GM19035 (cell line): ENCODE measurements around the gene GREB1.

Source experiments
- ATAC-seq: cut with Tn5 transposase; IDR thresholded peaks from one replicate; pipeline ENCODE4 v1.9.1; 2021; ENCODE audit not compliant: unreplicated experiment

Gene GREB1

DNA sequence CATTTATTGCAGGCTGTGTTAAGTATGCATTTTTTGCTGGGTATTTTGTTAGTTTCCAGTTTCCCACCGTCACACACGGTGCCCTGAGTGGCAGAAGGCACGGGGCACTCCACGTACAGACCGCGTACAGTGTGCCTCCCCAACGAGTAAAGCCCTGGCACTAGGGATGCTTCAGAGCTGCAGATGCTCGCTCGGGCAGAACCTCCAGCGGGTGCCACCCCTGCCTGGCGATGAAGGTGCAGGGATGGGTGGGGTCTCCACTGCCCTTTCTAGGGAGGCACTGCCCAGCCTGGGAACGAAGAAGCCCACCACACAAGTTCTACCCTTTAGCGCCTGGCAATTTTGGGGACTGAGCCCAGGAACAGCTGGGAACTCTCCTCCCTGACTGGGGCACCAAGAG, 4.1 kb downstream of the GREB1 start:
- no peak for ATAC-seq

DNA sequence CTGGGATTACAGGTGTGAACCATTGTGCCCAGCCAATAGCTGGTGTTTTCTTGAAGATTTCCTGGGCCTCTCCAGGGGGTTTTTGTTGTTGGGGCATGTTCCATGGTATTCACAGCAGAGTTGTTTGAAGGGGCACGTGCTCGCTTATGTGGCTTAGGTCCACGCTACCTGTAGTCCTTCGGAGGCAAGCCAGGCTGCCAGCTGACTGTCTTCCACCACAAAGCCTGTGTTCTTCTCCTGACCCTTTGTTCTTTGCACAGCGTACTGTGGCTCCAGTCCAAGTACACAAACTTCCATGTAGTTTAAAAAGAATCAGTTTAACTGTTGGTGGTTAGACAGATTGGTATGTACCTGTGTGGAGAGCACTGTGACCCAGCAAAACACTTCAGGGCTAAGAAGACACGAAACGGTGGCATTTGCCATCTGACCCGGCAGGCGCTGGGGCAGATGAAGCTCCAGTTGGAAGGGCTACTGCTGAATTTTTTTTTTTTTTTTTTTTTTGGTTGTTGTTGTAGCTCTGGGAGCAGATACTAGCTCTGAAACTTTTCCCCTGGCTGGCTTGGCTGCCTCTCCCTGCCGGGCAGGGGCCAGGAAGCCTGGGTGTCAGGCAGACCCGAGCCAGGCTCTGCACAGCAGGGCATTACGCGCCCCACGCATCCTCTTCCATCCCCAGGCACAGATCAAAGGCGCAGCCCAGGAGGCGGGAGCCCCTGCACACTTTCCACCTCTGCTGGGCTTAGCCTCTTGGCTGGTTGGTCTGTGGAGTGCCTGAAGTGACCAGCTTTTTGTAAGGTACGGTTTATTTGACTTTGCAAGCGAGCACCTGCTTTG, 5.7 kb downstream of the GREB1 start:
- no peak for ATAC-seq

- no peak for ATAC-seq
Observed at GRCh38 chr2:11540148-11540995, 6.5 kb downstream of the GREB1 start.

GRCh38 chr2:11540996-11541692, 7.3 kb downstream of the GREB1 start:
- no peak for ATAC-seq

DNA sequence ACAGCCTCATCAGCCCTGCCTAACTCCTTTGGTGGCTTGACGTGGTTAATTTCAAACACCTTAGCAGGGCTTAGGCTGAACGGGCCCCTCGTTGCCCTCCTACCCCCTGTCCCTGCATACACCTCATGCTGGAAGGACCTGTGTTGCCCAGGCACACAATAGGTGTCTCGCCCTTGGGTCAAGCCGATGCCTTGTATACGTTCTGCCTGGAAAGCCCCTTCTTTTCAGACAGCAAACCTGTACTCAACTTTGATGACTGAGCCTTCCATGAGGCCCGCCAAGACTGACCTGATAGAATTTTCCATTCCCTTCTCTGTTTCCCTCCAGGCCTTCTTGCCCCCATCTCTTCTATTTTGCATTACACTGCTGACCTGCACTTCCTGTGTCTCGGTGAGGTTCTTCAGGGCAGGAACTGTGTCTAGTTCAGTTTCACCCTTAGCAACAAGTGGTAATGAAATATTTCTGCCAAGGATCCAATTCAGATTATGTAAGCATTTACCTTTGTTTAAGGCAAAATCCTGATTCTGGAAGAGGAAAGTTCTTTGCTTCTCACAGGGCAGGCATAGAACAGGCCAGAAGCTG, 7.9 kb downstream of the GREB1 start:
- no peak for ATAC-seq

DNA sequence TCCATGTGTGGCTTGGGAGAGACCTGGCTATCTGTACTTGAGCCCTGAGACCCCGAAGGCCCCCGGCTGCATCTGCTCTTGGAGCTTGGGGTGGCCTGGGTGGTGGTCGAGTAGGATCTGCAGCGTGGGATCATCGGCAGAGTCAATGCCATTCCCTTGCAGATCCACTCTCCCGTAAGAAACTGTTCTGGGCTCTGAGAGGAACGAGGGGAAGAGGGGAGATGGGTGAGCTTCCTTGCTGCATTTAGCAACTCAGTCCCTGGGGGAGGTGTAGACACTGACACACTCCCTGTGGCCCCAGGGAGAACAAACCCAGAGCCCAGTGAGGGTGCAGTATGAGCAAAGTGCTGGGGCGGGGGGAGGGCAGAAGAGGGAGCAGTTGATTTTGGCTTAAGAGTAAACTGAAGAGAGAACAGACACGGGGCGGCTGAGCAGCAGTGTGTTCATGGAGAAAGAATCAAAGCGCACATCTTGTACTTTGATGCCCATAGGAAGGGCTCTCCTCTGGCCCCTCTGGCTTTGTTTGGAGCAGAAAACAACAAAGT, 8.5 kb downstream of the GREB1 start:
- ATAC-seq: no peak

GRCh38 chr2:11543337-11544216, 9.7 kb downstream of the GREB1 start:
- no peak for ATAC-seq

GRCh38 chr2:11546072-11546471, 12.2 kb downstream of the GREB1 start:
- no peak for ATAC-seq

DNA sequence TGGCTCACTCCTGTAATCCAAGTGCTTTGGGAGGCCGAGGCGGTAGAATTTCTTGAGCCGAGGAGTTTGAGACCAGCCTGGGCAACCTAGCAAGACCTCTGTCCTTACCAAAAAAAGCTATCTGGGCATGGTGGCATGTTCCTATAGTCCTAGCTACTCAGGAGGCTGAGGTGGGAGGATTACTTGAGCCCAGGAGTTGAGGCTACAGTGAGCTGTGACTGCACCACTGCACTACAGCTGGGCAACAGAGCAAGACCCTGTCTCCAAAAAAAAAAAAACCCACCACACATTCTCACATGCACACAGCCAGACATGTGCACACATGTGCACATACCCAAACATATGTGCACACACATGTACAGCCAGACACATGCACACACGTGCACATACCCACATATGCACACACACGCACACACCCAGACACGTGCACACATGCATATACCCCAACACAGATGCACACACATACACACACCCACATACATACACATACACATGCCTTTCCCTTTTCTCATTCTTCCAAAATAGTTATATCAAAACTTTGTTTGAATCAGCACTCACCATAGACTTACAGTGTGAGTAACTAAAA, 14.2 kb downstream of the GREB1 start:
- no peak for ATAC-seq

- ATAC-seq: no peak
Observed at GRCh38 chr2:11550302-11550701, 16.5 kb downstream of the GREB1 start.

DNA sequence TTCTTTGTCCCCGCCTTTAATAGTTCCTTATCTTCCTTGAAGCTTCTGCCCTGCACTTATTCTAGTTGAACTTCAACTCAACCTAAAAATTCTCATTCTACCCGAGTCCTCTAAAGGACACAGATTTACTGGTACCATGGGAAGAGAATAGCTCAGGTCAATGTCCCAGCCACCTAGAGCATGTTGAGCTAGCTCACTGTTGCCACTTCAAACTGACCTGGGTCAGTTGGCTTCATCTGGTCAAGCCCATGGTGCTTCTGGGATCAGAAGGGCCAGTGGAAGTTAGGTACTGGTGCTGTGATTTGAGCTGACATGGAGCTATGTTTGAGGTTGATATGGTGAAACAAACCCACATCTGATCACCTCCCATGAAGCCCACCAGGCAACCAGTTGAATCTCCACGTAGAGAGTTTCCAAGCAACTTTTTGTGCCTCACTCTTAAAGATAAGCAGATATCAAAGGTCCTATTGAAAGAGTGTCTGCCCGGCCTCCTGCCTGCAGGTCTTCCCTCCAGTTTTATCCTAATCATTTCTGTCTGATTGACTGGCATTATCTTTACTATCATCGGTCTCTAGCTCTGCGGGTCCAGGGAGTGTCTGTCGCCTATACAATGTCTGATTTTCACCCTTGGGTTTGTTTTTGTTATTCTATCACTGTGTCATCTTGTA, 17.2 kb downstream of the GREB1 start:
- ATAC-seq: no peak

DNA sequence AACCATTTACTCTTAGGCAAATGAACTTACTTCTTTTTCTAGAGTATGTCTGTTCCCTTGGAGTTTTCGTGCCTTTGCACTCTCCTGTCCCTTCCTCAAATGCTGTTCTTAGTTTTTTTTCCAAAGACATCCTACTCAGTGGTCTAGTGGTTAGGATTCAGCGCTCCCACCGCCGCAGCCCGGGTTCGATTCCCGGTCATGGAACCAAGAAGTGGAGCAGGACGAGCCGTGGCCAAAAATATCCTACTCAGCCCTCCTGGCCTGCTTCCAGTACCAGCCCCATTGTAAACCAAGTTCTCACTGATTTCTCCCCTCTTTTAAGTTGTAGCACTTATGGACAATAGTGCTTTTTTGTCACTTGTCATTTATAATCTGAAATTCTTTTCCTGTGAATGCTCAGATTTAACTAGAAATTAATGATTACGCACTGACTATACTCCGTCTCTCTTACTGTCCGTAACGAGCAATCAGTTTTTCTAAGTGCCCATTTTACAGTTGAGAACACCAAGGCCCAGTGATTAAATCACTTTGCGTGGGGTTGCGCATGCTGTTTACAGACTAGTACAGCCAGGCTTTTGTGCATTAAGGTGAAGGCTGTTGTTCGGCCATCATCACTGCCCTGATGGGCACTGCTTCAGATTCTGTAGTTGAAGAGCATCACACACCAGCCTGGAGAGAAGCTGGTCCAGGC, 17.9 kb downstream of the GREB1 start:
- ATAC-seq: no peak

DNA sequence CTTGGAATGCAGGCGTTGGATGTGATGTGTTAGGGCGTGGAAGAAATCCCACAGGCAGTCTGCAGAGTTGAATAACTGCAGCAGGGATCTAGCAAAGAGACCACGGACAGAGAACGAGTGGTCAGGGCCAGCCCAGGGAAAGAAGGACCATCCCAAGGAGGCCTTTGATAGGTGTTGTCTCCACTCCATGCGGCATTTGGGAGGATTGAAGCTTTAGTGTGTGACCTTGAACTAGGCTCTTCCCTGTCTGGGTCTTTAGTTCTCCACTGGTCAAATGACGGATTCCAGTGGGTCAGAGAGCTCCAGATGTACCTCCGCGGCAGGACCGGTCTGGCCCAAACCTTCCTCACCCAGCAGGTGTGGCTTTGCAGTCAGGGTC, 18.4 kb downstream of the GREB1 start:
- ATAC-seq: no peak

GRCh38 chr2:11553661-11554398, 20.0 kb downstream of the GREB1 start:
- ATAC-seq: no peak

- ATAC-seq: no peak
Observed at GRCh38 chr2:11554399-11554716, 20.5 kb downstream of the GREB1 start.

- no peak for ATAC-seq
Observed at GRCh38 chr2:11556101-11556806, 22.4 kb downstream of the GREB1 start.

DNA sequence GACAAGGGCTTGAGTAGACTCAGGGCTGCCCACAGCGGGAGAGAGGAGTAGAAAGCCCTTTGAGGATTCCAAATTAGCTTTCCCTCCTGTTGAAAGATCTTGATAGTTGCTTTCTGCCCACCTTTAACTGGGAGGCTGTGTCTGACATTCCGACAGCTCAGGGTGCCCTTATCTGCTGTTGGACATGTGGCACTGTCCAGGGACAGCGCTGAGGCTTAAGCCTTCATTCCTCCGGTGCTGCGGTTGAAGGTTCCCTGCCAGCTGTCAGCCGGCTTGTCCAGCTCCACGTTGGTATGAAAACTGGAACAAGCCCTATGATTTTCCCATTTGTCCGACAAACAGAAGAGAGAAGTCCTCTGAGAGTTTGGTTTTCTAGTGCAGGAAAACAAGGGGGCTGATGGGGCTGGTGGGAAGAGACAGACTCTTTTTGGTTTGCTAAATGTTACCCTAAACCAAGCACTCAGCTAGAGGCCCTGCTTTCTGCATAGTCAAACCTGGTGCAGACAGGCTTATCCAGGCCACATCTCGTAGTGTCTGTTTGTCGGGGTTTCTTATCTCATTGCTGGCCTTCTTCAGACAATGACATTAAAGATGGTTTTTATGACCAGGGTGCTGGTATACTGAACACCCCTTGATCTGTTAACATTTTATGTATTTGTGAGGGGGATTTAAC, 24.5 kb downstream of the GREB1 start:
- ATAC-seq: no peak
